RPMI7951 (cell line): ENCODE measurements around the gene FMR1. TPM values are rescaled to one million over a fixed set of nuclear protein-coding genes. Genes with fewer than 3 reads are reported as not detected.

Experiments
- DNase-seq: peaks from one replicate; pipeline ENCODE4 v3.0.0-alpha.2; 2012; ENCODE audit warnings: low read depth
- total RNA-seq: library from RNA; depleted of rRNA; stranded (reverse); fragments of >200 nt; shearing (Covaris generic); gene quantifications from 2 replicates; pipeline ENCODE4 v1.2.3, GENCODE V29; 2014; rRNA removed

The FMR1 gene
- 18.1 and 23.1 TPM in 2 replicates for total RNA-seq

- peak; percentile 85 for DNase-seq
Measured at GRCh38 chrX:147911192-147912022, at the start of gene FMR1. FMR1 (plus strand) TSS chrX:147911919; CDS start chrX:147912180, 261 bp downstream.

GRCh38 chrX:147875866-147876596 lies 35.7 kb upstream of the FMR1 start:
- DNase-seq = peak; percentile 50

DNA sequence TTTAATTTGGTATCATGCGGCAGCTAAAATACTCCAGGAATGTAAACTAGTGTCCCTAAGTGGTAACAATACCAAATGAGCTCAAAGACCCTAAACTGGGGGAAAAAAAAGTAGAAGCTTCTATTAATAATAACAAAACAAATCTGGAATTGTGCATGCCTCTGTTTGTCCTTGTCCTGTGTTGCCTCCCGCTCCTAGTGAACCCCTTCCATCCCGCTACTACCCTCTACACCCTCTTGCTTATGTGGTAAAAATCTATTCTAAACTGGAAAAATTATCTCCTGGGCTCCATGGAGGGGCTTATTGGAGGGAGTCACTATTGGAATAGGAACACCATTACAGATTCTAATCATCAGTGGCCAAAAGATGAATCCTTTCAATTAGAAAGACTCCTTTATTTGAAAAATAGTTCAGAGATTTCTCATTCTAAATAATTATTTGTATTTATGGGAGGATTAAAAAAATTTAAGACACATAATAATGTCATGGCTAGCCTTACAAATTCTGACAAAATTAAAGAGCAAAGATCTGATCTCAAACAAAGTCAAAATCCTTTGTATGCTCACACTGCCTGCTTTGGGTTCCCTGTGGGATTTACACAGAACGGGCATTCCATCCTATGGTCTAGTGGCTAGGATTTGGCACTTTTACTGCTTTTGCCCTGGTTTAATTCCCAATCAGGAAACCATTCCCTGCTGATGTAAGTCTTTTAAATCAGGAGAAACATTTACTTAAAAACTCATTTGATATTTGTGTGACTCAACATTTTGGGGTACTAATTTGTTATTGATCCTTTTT lies 34.7 kb upstream of the FMR1 start:
- no peak for DNase-seq

DNA sequence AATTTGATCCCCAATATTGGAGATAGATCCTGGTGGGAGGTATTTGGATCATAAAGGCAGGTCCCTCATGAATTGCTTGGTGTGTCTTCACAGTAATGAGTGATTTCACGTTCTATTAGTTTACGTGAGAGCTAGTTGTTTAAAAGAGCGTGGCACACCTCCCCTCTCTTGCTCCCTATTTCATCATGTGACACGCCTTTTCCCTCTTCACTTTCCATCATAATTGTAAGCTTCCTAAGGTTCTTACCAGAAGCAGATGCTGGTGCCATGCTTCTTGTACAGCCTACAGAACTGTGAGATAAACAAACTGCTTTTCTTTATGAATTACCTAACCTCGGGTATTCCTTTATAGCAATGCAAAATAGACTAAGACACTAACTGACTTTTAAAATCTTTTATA lies 34.0 kb upstream of the FMR1 start:
- no peak for DNase-seq

DNA sequence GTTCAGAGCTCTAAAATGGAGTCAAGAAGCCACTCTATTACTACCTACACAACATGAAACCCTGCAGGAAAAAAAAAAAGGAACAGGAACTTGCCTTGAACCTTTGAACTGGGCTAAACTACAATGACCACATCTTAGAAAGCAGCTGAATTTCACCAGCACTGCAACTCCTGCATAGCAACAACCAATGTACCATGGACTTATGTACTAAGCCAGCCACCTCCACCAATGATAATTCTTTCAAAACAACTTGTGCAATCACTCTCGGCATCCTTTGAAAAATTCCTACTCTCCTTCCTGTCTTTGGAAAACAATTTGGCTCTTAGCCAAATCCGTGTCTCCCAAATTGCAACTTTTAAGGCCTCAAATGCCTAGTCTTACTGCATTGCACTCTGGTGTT lies 26.8 kb upstream of the FMR1 start:
- peak; percentile 3 for DNase-seq

GRCh38 chrX:147890756-147891155 lies 21.0 kb upstream of the FMR1 start:
- DNase-seq = no peak

DNA sequence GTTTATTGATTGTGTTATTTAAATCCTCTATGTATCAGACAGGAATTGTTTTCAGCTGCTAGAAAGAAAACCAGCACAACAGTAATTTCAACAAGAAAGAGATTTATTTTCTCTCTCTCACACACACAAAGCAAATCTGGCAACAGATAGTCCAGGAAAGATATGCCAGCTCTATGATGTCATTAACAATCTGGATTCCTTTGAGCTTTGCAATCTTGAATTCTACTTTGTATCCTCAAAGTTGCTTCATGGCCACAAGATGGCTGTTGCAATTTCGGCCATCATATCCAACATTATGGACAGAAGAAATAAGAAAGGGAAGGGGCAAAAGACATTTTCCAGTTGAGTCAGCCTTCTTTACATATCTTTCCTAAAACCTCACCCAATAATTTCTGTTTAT lies 19.8 kb upstream of the FMR1 start:
- peak; percentile 9 for DNase-seq

DNA sequence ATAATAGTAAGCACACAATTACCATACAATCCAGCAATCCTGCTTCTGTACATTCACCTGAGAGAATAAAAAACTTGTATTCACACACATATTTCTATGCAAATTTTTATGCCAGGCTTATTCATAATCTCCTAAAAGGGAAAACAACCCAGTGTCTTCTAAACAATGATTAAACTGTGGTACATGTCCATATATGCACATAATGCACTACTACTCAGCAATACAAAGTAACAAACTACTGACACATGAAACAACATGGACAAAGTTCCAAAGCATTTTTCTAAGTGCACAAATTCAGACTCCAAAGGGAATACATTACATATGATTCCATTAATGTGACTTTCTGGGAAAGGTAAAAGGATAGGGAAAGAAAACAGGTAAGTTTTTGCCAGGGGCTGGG lies 18.0 kb upstream of the FMR1 start:
- DNase-seq = no peak

- DNase-seq = no peak
Measured at GRCh38 chrX:147894366-147894963, 17.3 kb upstream of the FMR1 start.

GRCh38 chrX:147897117-147897516 lies 14.6 kb upstream of the FMR1 start:
- DNase-seq = no peak

DNA sequence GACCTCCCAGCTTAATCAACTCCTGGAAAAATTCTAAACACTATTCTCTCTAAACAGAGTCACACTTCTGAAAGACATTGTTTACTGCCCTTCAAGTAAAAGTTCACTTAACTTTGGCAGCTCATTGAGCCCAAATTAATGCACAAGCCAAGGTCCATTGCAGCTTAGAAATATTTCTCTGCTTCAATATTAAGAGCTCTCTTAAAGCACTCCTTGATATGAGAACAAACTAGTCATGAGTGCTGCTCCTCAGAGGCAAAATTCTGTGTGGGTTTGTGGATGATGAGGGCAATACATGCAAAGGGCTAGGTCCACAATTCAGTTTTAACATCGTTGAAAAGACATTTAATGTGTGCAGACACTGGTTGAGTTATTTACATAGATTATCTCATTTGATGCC lies 12.8 kb upstream of the FMR1 start:
- DNase-seq = no peak

- DNase-seq = peak; percentile 61
Measured at GRCh38 chrX:147899379-147900114, 12.2 kb upstream of the FMR1 start.

- peak; percentile 42 for DNase-seq
Measured at GRCh38 chrX:147900349-147900748, 11.4 kb upstream of the FMR1 start.

- peak; percentile 48 for DNase-seq
Measured at GRCh38 chrX:147901461-147902126, 10.1 kb upstream of the FMR1 start.

DNA sequence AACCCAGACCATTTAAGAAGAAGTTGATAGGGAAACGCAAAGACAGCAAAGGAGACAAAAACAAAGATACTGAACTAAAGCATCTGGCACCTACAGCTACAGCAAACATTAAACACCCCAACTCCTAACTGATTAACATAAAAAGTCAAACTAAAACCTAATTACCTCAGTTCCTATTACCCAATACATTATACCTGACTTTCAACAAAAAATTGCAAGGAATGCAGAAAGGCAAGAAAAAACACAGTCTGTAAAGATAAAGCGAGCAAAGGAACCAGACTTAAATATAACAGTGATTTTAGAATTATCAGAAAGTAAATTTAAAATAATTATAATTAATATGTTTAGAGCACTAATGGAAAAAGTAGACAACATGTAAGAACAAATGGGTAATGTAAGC lies 9.4 kb upstream of the FMR1 start:
- DNase-seq = no peak

DNA sequence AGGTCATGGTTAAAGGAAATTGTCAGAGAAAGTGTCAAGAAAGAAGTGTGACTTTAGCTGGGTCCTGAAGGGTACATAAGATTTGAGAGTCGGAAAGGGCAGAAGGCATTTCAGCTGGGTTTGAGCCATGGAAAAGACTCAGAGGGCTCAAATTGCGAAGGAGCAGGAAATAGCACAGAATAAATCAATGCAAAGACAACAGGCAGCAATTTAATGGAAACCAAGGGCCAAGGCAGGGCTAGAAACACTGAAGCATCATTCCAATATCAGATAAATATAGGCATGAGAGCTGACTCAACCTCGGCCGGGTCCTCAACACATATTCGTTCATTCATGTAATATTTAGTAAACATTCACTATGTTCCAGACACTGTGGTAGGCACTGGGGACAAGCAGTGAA lies 3.6 kb upstream of the FMR1 start:
- no peak for DNase-seq

- no peak for DNase-seq
Measured at GRCh38 chrX:147910607-147911006, 1.1 kb upstream of the FMR1 start.

- DNase-seq = peak; percentile 44
Measured at GRCh38 chrX:147912093-147912801, 528 bp downstream of the FMR1 start.

DNA sequence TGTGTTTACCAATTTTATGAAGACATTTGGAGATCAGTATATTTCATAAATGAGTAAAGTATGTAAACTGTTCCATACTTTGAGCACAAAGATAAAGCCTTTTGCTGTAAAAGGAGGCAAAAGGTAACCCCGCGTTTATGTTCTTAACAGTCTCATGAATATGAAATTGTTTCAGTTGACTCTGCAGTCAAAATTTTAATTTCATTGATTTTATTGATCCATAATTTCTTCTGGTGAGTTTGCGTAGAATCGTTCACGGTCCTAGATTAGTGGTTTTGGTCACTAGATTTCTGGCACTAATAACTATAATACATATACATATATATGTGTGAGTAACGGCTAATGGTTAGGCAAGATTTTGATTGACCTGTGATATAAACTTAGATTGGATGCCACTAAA lies 1.9 kb downstream of the FMR1 start:
- no peak for DNase-seq

DNA sequence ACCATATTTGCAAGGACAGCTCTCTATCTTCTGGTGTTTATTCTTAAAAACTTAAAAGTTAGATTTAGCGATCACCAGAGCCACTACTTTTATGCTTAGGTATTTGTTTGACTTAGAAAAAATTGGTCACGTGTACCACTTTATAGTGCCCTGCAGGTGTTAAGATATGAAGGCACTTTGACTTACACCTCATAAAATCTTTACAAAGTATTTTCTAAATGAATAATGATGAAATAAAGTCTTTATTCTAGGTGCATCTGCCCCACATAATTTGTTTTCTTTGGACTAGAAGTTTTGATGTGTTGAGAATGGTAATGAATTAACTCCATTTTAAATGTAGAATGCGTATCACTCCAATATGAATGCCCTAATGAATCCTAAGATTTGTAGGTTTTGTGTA lies 2.9 kb downstream of the FMR1 start:
- no peak for DNase-seq
